Mesodermal cell (in vitro differentiated cells): ENCODE results near the gene PKIG.

Source experiments
- H3K27ac ChIP-seq: 2 replicates; pipeline ENCODE4 v1.7.0; 2013; ENCODE audit warnings: mild to moderate bottlenecking, low read depth, low read length, moderate library complexity; ENCODE audit not compliant: severe bottlenecking
- H3K36me3 ChIP-seq: 2 replicates; pipeline ENCODE4 v1.7.1; 2013; ENCODE audit warnings: mild to moderate bottlenecking, low read length, moderate library complexity; ENCODE audit not compliant: control insufficient read depth, insufficient read depth
- H3K4me1 ChIP-seq: one replicate; pipeline ENCODE4 v1.7.1; 2013; ENCODE audit warnings: mild to moderate bottlenecking, low read length; ENCODE audit not compliant: insufficient read depth, control insufficient read depth, poor library complexity, severe bottlenecking
- H3K4me3 ChIP-seq: 2 replicates; pipeline ENCODE4 v1.7.0; 2013; ENCODE audit warnings: low read length, control low read depth, mild to moderate bottlenecking; ENCODE audit not compliant: insufficient read depth, poor library complexity, severe bottlenecking; ENCODE audit errors: extremely low read depth
- H3K9me3 ChIP-seq: 2 replicates; pipeline ENCODE4 v1.7.1; 2013; ENCODE audit warnings: mild to moderate bottlenecking, low read length, moderate library complexity; ENCODE audit not compliant: control insufficient read depth
- WGBS, 2 experiments: methylation state at CpG; one replicate each; pipeline ENCODE4 v1.1.5; 2013; ENCODE audit warnings: missing lambda C conversion rate in 2 of 2; ENCODE audit not compliant: insufficient coverage in 2 of 2; 5-methylcytosine and 5-hydroxymethylcytosine counted together

PKIG gene

DNA sequence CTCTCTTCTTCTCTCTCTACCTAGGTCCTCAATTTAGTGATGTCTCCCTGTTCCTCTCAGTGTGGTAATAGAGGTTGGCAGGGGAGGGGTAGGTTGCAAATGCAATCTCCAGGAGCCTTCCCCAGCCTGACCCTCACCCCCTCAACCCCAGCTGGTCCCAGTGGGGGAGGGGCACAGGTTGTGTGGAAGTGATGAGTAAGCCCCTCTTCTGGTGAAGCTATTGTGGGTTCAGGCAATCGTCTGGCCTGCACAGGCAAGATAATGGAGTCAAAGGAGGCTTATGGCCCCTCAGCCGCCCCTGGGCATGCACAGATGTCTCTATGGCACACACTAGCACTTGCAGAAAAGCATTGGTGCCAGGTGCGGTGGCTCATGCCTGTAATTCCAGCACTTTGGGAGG, 79.9 kb downstream of the PKIG start:
- Histone ChIP-seq H3K36me3 (no peaks in the 10 kb centered on the region), H3K27ac (no peak overlapping the region), H3K9me3 (no peaks in the 10 kb centered on the region), H3K4me3 (no peak overlapping the region), H3K4me1 (no peaks in the 10 kb centered on the region)
- WGBS, 2 experiments: 45 to 79% methylated on average over 2 of the region's 3 CpGs

DNA sequence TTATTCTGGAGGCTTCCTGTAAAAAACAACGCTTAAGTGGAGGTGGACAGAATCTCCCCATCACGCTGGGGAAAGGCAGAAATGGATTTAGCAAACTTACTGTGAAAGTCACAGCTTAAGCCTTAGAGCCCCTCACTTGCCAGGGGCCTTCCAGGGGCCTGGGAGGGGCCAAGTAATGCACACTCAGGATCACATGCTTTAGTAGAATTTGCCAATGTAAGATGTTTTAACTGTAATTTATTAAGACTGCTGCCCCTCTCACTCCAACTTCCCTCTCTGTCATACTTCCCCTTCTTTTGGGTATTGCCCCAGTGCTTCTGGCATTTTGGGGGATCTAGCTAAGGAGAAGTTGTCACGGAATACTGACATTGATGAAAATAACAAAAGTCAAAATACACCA, 81.8 kb downstream of the PKIG start:
- Histone ChIP-seq H3K9me3 (no peaks in the 10 kb centered on the region), H3K36me3 (no peaks in the 10 kb centered on the region), H3K27ac (no peak overlapping the region), H3K4me3 (no peak overlapping the region), H3K4me1 (no peaks in the 10 kb centered on the region)
- 67 to 71% methylated on average over 2 of the region's 3 CpGs for WGBS, 2 experiments

DNA sequence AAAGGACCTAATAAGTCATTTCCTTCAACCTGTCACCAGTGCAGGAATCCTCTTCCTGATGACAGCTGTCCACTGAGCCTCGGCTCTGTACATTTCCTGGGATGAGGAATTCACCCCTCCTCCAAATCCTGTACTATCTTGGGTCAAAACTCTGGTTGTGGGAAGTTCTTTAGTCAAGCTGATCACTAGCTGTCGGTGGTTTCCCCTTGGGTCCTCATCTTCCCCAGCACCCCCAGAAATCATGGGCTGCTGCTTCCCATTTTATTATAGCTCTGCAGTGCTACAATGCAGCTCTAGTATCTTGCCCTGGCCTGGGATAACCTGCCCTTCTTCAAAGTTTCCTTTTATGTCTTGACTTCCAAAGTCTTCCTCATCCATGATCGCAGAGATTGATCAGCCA, 83.7 kb downstream of the PKIG start:
- Histone ChIP-seq H3K9me3 (no peaks in the 10 kb centered on the region), H3K4me3 (no peak overlapping the region), H3K27ac (no peak overlapping the region), H3K4me1 (peaks cover 2% of the 10 kb centered on the region), H3K36me3 (no peaks in the 10 kb centered on the region)
- 82 to 100% methylated on average over 2 of the region's 3 CpGs for WGBS, 2 experiments
